H1 (cell line): ENCODE data around the gene PPP1R7. TPM values are rescaled to one million over a fixed set of nuclear protein-coding genes. Genes with fewer than 3 reads are reported as not detected.

Source experiments
- CHD7 ChIP-seq: fragments of 300-600 bp; sonication (generic); IDR thresholded peaks from 2 replicates; pipeline ENCODE4 v1.7.1; 2012; ENCODE audit warnings: low read length, moderate library complexity, mild to moderate bottlenecking, inconsistent platforms; ENCODE audit not compliant: insufficient replicate concordance
- EZH2 ChIP-seq: fragments of 200-600 bp; sonication (generic); IDR thresholded peaks from 2 replicates; pipeline ENCODE4 v1.7.1; 2012; ENCODE audit warnings: low read depth, mild to moderate bottlenecking, moderate library complexity, low read length, inconsistent platforms; ENCODE audit not compliant: severe bottlenecking
- KDM1A ChIP-seq: fragments of 200-600, 300-600 bp; sonication (generic); IDR thresholded peaks from 2 replicates; pipeline ENCODE4 v1.7.1; 2016; ENCODE audit warnings: mild to moderate bottlenecking, low read length, borderline replicate concordance
- SIN3A ChIP-seq, 2 experiments: IDR thresholded peaks in 1 of 2; conservative IDR thresholded peaks in 1 of 2; 2 replicates each; pipeline ENCODE4 v1.6.1; 2011 to 2012; ENCODE audit warnings: low read length in 2 of 2, improper control_type of control experiment in 1 of 2, low read depth in 1 of 2, mild to moderate bottlenecking in 1 of 2
- SIX5 ChIP-seq: IDR thresholded peaks from 2 replicates; pipeline ENCODE4 v1.6.1; 2011; ENCODE audit warnings: mild to moderate bottlenecking, low read depth, low read length
- TAF1 ChIP-seq: IDR thresholded peaks from 2 replicates; pipeline ENCODE4 v1.6.1; 2011; ENCODE audit warnings: mild to moderate bottlenecking, low read depth, low read length
- TAF7 ChIP-seq: optimal IDR thresholded peaks from 2 replicates; pipeline ENCODE3; 2011; ENCODE audit warnings: low read depth, mild to moderate bottlenecking, inconsistent platforms, low read length, moderate library complexity, borderline replicate concordance
- TCF12 ChIP-seq: IDR thresholded peaks from 2 replicates; pipeline ENCODE4 v1.6.1; 2011; ENCODE audit warnings: low read depth, mild to moderate bottlenecking, low read length
- USF2 ChIP-seq: IDR thresholded peaks from 2 replicates; pipeline ENCODE4 v1.6.1; 2011; ENCODE audit warnings: low read length, improper control_type of control experiment
- ZNF274 ChIP-seq: IDR thresholded peaks from 2 replicates; pipeline ENCODE4 v1.7.0; 2012; ENCODE audit warnings: low read length, borderline replicate concordance; ENCODE audit errors: extremely low read depth
- polyA plus RNA-seq, 7 experiments: library from polyadenylated mRNA; depleted of rRNA in 3 of 7; stranded (reverse) in 5 of 7; unstranded in 2 of 7; fragments of >200 nt in 5 of 7; fragments of 200-250 nt in 2 of 7; gene quantifications; 1 replicate in 5 of 7; 2 replicates in 1 of 7; 4 replicates in 1 of 7; pipeline versions ENCODE4 v1.2.1 to v1.2.3, GENCODE V29; 2011 to 2013; ENCODE audit warnings: missing spikeins in 2 of 7, mixed read lengths in 2 of 7
- total RNA-seq: library from RNA; stranded (reverse); fragmentation: NEBNext Ultra II Directional; extraction: Animal tissue kit (Norgen Biotek cat#: 25700); gene quantifications from 2 replicates; pipeline ENCODE4 v1.2.1, GENCODE V29; 2021

The PPP1R7 gene
- total and polyA plus RNA-seq, 2 of the 8 experiments (the other 6 are each of a cell fraction or from before 2014, with no cell fraction given) = 22.2 to 64.0 TPM

GRCh38 chr2:241154915-241155314, 4.6 kb downstream of the PPP1R7 start (continued):
- TF ChIP-seq CHD7 (no peak), ZNF274 (no peak), EZH2 (no peak), SIN3A (conservative IDR thresholded peaks at IDR 0.05 in 1 of 2, IDR thresholded peaks at IDR 0.05 in 1 of 2; ENCODE audit: low read depth in 1 of 2, low read length in 2 of 2) (no peak), TCF12 (no peak), SIX5 (no peak), TAF7 (no peak), USF2 (no peak), TAF1 (no peak), KDM1A (no peak)
